Smooth muscle cell (in vitro differentiated cells): ENCODE results near the gene CMKLR1. TPM values are rescaled to one million over a fixed set of nuclear protein-coding genes. Genes with fewer than 3 reads are reported as not detected.

Source experiments
- DNase-seq: peaks from one replicate; lab custom pipeline; 2025; ENCODE audit not compliant: unreplicated experiment; lab: John Stamatoyannopoulos, UW
- H2AFZ ChIP-seq: fragments of 200-600 bp; sonication (generic); 2 replicates; pipeline ENCODE4 v1.6.0; 2016; ENCODE audit warnings: antibody characterized with exemption, low read depth, mild to moderate bottlenecking
- H3F3A ChIP-seq: fragments of 200-600 bp; sonication (generic); 2 replicates; pipeline ENCODE4 v1.6.0; 2017; ENCODE audit warnings: antibody characterized with exemption, low read depth
- H3K27ac ChIP-seq: fragments of 200-600 bp; sonication (generic); 2 replicates; pipeline ENCODE4 v1.5.1; 2016; ENCODE audit warnings: low read depth, mild to moderate bottlenecking
- H3K27me3 ChIP-seq: fragments of 200-600 bp; sonication (generic); 2 replicates; pipeline ENCODE4 v1.6.1; 2016; ENCODE audit warnings: low read depth, mild to moderate bottlenecking
- H3K36me3 ChIP-seq: fragments of 200-600 bp; sonication (generic); 2 replicates; pipeline ENCODE4 v1.5.1; 2016; ENCODE audit warnings: low read depth
- H3K4me1 ChIP-seq: fragments of 200-600 bp; sonication (generic); 2 replicates; pipeline ENCODE4 v1.5.1; 2016; ENCODE audit warnings: low read depth
- H3K4me2 ChIP-seq: fragments of 200-600 bp; sonication (generic); 2 replicates; pipeline ENCODE4 v1.6.0; 2016; ENCODE audit warnings: mild to moderate bottlenecking
- H3K4me3 ChIP-seq: fragments of 200-600 bp; sonication (generic); 2 replicates; pipeline ENCODE4 v1.5.1; 2016; ENCODE audit warnings: mild to moderate bottlenecking
- H3K79me2 ChIP-seq: fragments of 200-600 bp; sonication (generic); 2 replicates; pipeline ENCODE4 v1.6.0; 2016; ENCODE audit warnings: low read depth, mild to moderate bottlenecking
- H3K9ac ChIP-seq: fragments of 200-600 bp; sonication (generic); 2 replicates; pipeline ENCODE4 v1.6.0; 2016; ENCODE audit warnings: low read depth
- H3K9me3 ChIP-seq: fragments of 200-600 bp; sonication (generic); replicated peaks from 2 replicates; pipeline ENCODE4 v1.5.1; 2016; ENCODE audit warnings: low read depth
- H4K20me1 ChIP-seq: fragments of 200-600 bp; sonication (generic); 2 replicates; pipeline ENCODE4 v1.6.0; 2016; ENCODE audit warnings: low read depth
- CTCF ChIP-seq: fragments of 200-600 bp; sonication (generic); IDR thresholded peaks from 2 replicates; pipeline ENCODE4 v1.5.1; 2017; ENCODE audit warnings: borderline replicate concordance, mild to moderate bottlenecking, antibody characterized with exemption; ENCODE audit not compliant: insufficient read depth, poor library complexity, severe bottlenecking
- WGBS: methylation state at CpG from one replicate; pipeline ENCODE4 v1.1.7; 2016; ENCODE audit warnings: low lambda C conversion rate; 5-methylcytosine and 5-hydroxymethylcytosine counted together
- polyA plus RNA-seq: library from polyadenylated mRNA; unstranded; fragments of >200 nt; fragmentation: Nextera tagmentation; extraction: Ambion mirVana; gene quantifications from 2 replicates; pipeline ENCODE4 v1.2.1, GENCODE V29; 2016
- total RNA-seq: library from RNA; depleted of rRNA; stranded (reverse); fragments of >200 nt; gene quantifications from 2 replicates; pipeline ENCODE4 v1.2.3, GENCODE V29; 2014

The CMKLR1 gene
- total and polyA plus RNA-seq, 2 experiments from 2014 or later, result 179 to 294 TPM

GRCh38 chr12:108322998-108323397, 16.1 kb downstream of the CMKLR1 start:
- no peaks in the 10 kb centered on the region for H3K9me3 ChIP-seq
- no peaks in the 10 kb centered on the region for H3K4me1 ChIP-seq
- 97% methylated on average over 2 of the region's 2 CpGs for WGBS
- no peak overlapping the region for H3K4me2 ChIP-seq
- H3K79me2 ChIP-seq, result peaks cover 91% of the 10 kb centered on the region
- no peaks in the 10 kb centered on the region for H3K27me3 ChIP-seq
- H3F3A ChIP-seq, result peaks cover 2% of the 10 kb centered on the region
- no peak overlapping the region for H3K4me3 ChIP-seq
- no peaks in the 10 kb centered on the region for H3K36me3 ChIP-seq
- no peak for DNase-seq
- no peak overlapping the region for H2AFZ ChIP-seq
- H3K27ac ChIP-seq, result no peak overlapping the region
- H3K9ac ChIP-seq, result no peak overlapping the region
- peaks cover 89% of the 10 kb centered on the region for H4K20me1 ChIP-seq
- TF ChIP-seq CTCF, result no peak

GRCh38 chr12:108321688-108322087, 17.4 kb downstream of the CMKLR1 start:
- Histone ChIP-seq H3K4me2 (no peak overlapping the region), H3K36me3 (no peaks in the 10 kb centered on the region), H3F3A (peaks cover 13% of the 10 kb centered on the region), H3K9me3 (no peaks in the 10 kb centered on the region), H3K27me3 (no peaks in the 10 kb centered on the region), H3K4me1 (no peaks in the 10 kb centered on the region), H2AFZ (no peak overlapping the region), H4K20me1 (peaks cover 80% of the 10 kb centered on the region), H3K27ac (peak overlapping the region; percentile 42), H3K9ac (no peak overlapping the region), H3K79me2 (peaks cover 91% of the 10 kb centered on the region), H3K4me3 (no peak overlapping the region)
- no peak for TF ChIP-seq CTCF
- no peak for DNase-seq

GRCh38 chr12:108320507-108321293, 18.4 kb downstream of the CMKLR1 start:
- H3K79me2 ChIP-seq, result peaks cover 88% of the 10 kb centered on the region
- H3K27ac ChIP-seq, result peak overlapping the region; percentile 15
- WGBS, result 59% methylated on average over 4 of the region's 4 CpGs
- H3F3A ChIP-seq, result peaks cover 16% of the 10 kb centered on the region
- H2AFZ ChIP-seq, result no peak overlapping the region
- no peak overlapping the region for H3K4me2 ChIP-seq
- H3K4me1 ChIP-seq, result peaks cover 7% of the 10 kb centered on the region
- no peak overlapping the region for H3K9ac ChIP-seq
- no peaks in the 10 kb centered on the region for H3K36me3 ChIP-seq
- peaks cover 70% of the 10 kb centered on the region for H4K20me1 ChIP-seq
- no peak for DNase-seq
- H3K9me3 ChIP-seq, result no peaks in the 10 kb centered on the region
- no peak for TF ChIP-seq CTCF
- no peaks in the 10 kb centered on the region for H3K27me3 ChIP-seq
- no peak overlapping the region for H3K4me3 ChIP-seq
